GM18505 (cell line): Measurements from ENCODE around the gene MYRF.

ENCODE experiments used
- ATAC-seq: cut with Tn5 transposase; IDR thresholded peaks from one replicate; pipeline ENCODE4 v1.9.1; 2021; ENCODE audit not compliant: unreplicated experiment
- POLR2A ChIP-seq: IDR thresholded peaks from 4 replicates; pipeline ENCODE4 v1.6.1; 2011; ENCODE audit warnings: borderline replicate concordance; ENCODE audit not compliant: insufficient read depth, insufficient read length; ENCODE audit errors: extremely low read depth

The MYRF gene

GRCh38 chr11:61749591-61750217, 2.7 kb upstream of the MYRF start:
- ATAC-seq, result no peak
- no peak for TF ChIP-seq POLR2A

GRCh38 chr11:61750631-61751273, 1.7 kb upstream of the MYRF start:
- ATAC-seq, result no peak
- TF ChIP-seq POLR2A, result no peak

- TF ChIP-seq POLR2A, result no peak
- ATAC-seq, result no peak
Observed at GRCh38 chr11:61751384-61751783, 1.1 kb upstream of the MYRF start.

- no peak for TF ChIP-seq POLR2A
- ATAC-seq, result no peak
Observed at GRCh38 chr11:61752925-61753521, 587 bp downstream of the MYRF start.

- no peak for TF ChIP-seq POLR2A
- ATAC-seq, result no peak
Observed at GRCh38 chr11:61753672-61754071, 1.2 kb downstream of the MYRF start.

GRCh38 chr11:61754534-61755482, 2.4 kb downstream of the MYRF start:
- TF ChIP-seq POLR2A, result no peak
- no peak for ATAC-seq

GRCh38 chr11:61756147-61756451, 3.7 kb downstream of the MYRF start:
- ATAC-seq, result no peak
- TF ChIP-seq POLR2A, result no peak

GRCh38 chr11:61756452-61757212, 4.2 kb downstream of the MYRF start:
- peak; percentile 41 for TF ChIP-seq POLR2A
- no peak for ATAC-seq

- ATAC-seq, result no peak
- no peak for TF ChIP-seq POLR2A
Observed at GRCh38 chr11:61757213-61757862, 4.9 kb downstream of the MYRF start.

- no peak for TF ChIP-seq POLR2A
- no peak for ATAC-seq
Observed at GRCh38 chr11:61760946-61761345, 8.5 kb downstream of the MYRF start.

- no peak for TF ChIP-seq POLR2A
- no peak for ATAC-seq
Observed at GRCh38 chr11:61761440-61762222, 9.2 kb downstream of the MYRF start.

- no peak for ATAC-seq
- TF ChIP-seq POLR2A, result no peak
Observed at GRCh38 chr11:61762223-61762615, 9.8 kb downstream of the MYRF start.
